GM08714 (cell line): Measurements from ENCODE around the gene DPP10.

ENCODE experiments used
- H3K4me3 ChIP-seq: fragments of 200-500 bp; sonication (Bioruptor generic); 2 replicates; pipeline ENCODE4 v1.5.1; 2014; ENCODE audit warnings: mild to moderate bottlenecking, low read length, inconsistent platforms
- ZNF274 ChIP-seq: IDR thresholded peaks from 2 replicates; pipeline ENCODE4 v1.6.1; 2012; ENCODE audit warnings: mild to moderate bottlenecking, low read depth, low read length

Gene DPP10

GRCh38 chr2:114537777-114538176, 95.3 kb downstream of the DPP10 start:
- TF ChIP-seq ZNF274, result no peak
- H3K4me3 ChIP-seq, result no peak overlapping the region

GRCh38 chr2:114542695-114543094, 100.3 kb downstream of the DPP10 start:
- TF ChIP-seq ZNF274, result no peak
- H3K4me3 ChIP-seq, result no peak overlapping the region

GRCh38 chr2:114543236-114543766, 100.9 kb downstream of the DPP10 start:
- no peak overlapping the region for H3K4me3 ChIP-seq
- no peak for TF ChIP-seq ZNF274

GRCh38 chr2:114545052-114545451, 102.6 kb downstream of the DPP10 start:
- TF ChIP-seq ZNF274, result no peak
- H3K4me3 ChIP-seq, result no peak overlapping the region

- no peak for TF ChIP-seq ZNF274
Observed at GRCh38 chr2:114546531-114546930, 104.1 kb downstream of the DPP10 start.

GRCh38 chr2:114548151-114548550, 105.7 kb downstream of the DPP10 start:
- TF ChIP-seq ZNF274, result no peak

More at GRCh38 chr2:114546531-114546930, 104.1 kb downstream of the DPP10 start:
- no peak overlapping the region for H3K4me3 ChIP-seq

GRCh38 chr2:114550364-114550763, 107.9 kb downstream of the DPP10 start:
- no peak overlapping the region for H3K4me3 ChIP-seq

More at GRCh38 chr2:114548151-114548550, 105.7 kb downstream of the DPP10 start:
- H3K4me3 ChIP-seq, result no peak overlapping the region

GRCh38 chr2:114550895-114551793, 108.7 kb downstream of the DPP10 start:
- TF ChIP-seq ZNF274, result no peak
- H3K4me3 ChIP-seq, result no peak overlapping the region

More at GRCh38 chr2:114550364-114550763, 107.9 kb downstream of the DPP10 start:
- no peak for TF ChIP-seq ZNF274

GRCh38 chr2:114553027-114553426, 110.6 kb downstream of the DPP10 start:
- no peak for TF ChIP-seq ZNF274
- H3K4me3 ChIP-seq, result no peak overlapping the region

GRCh38 chr2:114569166-114569565, 126.7 kb downstream of the DPP10 start:
- H3K4me3 ChIP-seq, result no peak overlapping the region
- TF ChIP-seq ZNF274, result no peak

GRCh38 chr2:114577657-114578056, 135.2 kb downstream of the DPP10 start:
- no peak overlapping the region for H3K4me3 ChIP-seq
- no peak for TF ChIP-seq ZNF274

GRCh38 chr2:114579542-114579941, 137.1 kb downstream of the DPP10 start:
- no peak for TF ChIP-seq ZNF274
- H3K4me3 ChIP-seq, result no peak overlapping the region

- H3K4me3 ChIP-seq, result no peak overlapping the region
- no peak for TF ChIP-seq ZNF274
Observed at GRCh38 chr2:114580691-114581090, 138.2 kb downstream of the DPP10 start.

GRCh38 chr2:114598329-114598728, 155.9 kb downstream of the DPP10 start:
- TF ChIP-seq ZNF274, result no peak
- no peak overlapping the region for H3K4me3 ChIP-seq

- H3K4me3 ChIP-seq, result no peak overlapping the region
- no peak for TF ChIP-seq ZNF274
Observed at GRCh38 chr2:114609203-114609602, 166.8 kb downstream of the DPP10 start.
